ENCODE data around the gene PSMG3.

PSMG3 gene

DNA sequence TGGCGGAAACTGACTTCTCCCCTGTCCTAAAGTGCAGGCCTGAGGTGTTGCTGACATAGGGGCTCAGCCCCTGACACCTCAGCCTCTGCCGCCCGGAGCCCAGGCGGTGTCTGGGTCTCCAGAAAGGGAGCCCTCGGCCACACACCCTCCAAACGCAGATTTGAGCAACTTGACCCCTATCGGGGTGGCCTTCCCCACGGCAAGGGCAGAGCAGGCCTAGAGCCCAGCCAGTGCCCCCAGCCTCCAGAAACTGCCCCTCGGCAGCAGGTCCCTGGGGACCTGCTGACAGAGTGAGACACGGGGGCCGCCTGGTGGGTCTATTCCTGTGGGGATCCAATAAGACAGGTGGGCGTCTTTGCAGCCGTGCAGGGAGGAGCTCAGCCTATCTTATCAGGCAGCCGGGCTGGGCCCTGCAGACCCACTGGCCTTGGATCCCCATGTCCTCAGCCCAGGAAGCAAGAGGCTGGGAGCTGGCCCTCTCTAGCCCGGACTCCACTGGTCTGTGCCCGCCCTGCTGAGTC is 24.9 kb downstream of the PSMG3 start:
- no peak for DNase-seq (ENCODE audit: low read depth)

DNA sequence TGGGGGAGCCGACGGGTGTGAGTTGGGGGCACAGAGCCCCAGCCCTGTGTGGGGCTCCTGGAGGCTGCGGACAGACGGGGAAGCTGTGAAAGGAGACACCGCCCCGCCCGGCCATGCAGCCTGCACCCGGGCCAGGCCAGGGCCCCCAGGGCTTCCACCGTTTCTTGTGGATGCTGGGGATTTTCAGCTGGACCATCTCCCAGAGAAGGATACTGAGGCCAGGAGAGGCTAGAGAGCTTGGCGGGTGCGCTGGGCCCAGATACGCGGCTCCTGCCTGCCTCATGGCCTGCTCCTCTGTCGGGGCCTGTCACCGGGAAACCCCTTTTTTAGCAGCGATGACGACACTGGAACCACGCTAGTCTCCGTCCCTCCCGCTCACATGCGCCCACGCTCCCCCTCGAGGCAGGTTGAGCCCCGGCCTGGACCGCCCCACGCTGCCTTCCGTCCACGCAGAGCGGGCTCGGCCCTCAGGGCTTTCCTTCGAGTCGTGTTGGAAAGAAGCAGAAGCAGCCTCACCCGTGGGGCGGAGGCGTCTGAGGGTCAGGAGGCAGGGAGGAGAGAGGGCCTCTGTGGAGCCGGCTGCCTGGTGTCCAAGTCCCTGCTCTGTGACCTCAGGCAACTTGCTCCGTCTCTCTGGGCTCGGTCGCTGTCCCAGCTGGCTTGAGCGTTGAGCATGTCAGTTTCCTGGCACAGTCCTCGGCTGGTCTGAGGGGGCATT is 25.5 kb downstream of the PSMG3 start:
- no peak for DNase-seq (ENCODE audit: low read depth)

DNA sequence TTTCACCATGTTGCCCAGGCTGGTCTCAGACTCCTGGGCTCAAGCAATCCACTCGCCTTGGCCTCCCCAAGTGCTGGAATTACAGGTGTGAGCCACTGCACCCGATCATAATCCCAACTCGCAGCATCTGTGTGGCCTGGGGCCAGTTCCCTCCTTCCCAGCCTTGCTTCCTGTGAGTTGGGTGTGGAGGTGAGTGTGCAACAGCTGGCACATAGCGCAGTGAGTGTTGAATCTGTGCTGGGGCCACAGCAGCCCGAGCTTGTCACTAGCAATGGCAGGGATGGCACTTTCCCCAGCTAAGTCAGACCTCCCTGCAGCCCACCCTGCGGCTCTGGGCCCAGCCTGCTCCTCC is 26.0 kb downstream of the PSMG3 start:
- DNase-seq (ENCODE audit: low read depth), result no peak

DNA sequence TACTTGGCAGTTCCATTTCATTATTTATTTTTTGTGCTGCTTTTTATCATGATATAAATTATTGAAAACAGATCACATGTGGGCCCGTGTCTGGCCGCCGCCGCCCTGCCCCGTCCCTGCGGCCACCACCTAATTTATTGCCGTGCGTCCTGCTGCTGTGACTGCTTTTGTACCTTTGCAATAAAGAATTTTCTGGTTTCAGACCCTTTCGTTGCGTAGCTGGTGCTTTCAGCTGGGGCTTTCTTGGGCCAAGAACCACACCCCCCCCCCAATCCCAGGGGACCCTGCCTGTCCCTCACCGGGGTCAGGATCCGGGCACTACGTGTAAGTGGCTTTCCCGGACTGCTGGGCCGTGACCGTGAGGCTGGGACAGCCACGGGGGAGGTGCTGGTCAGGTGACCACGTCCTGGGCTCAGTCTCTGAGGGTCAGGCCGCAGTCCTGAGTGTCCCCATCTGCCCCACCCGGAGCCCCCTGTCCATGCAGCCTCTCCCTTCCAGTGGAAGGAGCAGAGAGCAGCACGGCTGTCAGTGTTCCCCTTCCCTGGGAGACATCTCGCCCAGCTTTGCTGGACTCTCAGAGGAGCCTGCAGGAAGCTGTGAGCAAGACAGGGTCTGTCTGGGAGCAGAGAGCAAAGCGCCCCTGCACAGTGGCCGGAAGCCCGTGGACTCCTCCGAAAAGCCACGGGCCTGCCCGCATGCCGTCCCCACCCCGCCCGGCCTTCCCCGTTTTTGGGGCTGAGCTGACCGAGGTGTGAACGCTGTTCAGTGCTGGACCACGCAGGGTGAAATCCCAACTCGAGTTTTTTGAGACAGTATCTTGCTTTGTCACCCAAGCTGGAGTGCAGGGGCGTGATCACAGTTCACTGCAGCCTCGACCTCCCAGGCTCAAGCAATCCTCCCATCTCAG is 26.7 kb downstream of the PSMG3 start:
- DNase-seq (ENCODE audit: low read depth), result no peak

DNA sequence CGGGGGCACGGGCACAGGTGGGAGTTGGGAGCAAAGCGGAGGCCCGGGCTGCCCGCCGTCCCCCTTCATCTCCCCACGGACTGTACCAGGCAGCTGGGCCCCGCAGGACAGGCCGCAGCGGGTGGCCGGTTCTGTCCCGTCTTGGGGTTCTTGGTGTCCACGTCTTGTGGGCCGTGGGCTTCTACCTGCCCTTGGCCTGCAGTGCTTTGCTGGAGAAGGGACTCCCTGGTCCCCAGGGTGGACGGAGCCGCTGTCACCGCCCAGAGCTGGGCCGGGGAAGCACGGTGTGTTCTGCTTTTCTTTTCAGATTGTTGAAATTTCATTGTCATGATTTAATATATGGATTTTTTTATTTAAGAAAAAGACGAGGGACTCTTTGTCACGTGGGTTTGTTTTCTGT is 27.5 kb downstream of the PSMG3 start:
- no peak for DNase-seq (ENCODE audit: low read depth)

DNA sequence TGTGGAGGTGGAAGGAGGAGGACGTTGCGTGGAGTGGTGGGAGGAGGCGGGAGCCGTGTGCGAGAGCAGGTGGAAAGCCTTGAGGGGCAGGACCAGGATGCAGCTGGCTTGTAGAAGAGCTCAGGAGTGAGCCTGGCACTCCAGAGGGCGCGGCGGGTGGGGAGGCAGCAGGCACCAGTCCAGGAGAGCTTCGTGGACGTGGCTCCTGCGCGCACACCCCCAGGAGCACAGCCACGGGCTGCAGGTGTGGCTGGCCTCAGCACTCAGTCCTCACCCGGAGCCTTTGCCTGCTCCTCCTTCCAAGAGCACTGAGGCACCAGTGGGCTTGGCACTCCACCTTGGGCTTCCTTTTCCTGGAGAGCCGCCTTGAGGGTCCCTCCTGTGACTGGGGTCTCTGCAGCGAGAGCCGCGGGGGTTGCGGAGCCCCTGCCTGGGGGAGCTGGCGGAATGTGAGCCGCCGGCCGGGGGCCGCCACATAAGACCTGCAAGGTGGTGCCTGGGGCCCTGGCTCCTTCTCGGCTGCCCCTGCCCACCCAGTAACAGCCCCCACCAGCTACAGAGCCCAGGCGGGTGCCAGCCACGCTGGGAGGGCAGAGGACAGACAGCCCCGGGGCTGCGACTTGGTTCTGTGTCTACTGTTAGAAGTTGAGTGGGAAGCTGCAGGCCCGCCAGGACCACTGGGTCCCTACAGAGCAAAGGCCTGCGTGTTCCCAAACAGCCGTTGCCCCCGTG is 28.2 kb downstream of the PSMG3 start:
- DNase-seq (ENCODE audit: low read depth), result no peak

DNA sequence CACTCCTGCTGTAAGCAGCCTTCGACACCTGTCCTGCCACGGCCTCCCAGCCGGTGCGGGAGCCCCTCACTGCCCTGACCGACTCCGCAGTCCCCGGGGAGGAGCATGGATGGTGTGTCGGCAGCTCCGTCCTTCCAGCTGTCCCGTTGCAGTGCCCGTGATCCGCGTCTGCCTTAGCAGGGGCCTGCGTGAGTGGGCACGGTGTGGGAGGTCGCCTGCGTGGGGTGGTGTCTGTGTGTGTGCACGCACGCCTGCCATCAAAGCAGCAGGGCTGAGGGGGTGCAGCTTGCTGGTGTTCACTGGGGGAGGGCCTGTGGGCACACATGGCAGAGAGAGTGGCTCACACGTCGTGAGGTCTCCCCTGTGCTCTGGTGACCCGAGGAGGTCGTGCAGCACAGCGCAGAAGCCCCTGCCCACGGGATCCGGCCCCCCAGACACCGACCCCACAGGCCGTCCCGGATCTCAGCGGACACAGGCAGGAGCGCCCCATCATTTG is 29.0 kb downstream of the PSMG3 start:
- DNase-seq (ENCODE audit: low read depth), result no peak

DNA sequence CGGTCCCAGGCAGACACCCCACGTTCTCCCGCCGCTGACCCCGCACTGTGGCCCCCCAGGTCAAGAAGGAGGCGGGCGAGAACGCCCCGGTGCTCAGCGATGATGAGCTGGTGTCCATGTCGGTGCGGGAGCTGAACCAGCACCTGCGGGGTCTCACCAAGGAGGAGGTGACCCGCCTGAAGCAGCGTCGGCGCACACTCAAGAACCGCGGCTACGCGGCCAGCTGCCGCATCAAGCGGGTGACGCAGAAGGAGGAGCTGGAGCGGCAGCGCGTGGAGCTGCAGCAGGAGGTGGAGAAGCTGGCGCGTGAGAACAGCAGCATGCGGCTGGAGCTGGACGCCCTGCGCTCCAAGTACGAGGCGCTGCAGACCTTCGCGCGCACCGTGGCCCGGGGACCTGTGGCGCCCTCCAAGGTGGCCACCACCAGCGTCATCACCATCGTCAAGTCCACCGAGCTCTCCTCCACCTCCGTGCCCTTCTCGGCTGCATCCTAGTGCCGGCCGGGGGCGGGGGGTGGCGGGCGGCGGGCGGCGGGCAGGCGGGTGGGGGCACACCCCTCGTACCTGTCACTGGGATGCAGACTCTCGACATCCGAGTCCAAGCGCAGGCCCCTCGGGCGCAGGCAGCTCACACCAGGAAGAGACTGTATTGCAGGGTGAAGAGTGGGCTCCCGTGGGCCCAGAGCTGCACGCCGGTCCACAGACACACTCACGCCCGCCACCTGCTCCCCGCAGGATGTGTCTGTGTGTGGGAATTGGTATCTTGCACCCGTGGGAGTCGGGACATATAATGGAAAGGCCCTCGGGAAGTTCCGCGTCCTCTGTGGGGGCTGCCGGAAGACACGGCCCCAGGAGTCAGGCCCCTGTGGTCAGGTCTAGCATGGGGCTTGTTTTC is 29.7 kb downstream of the PSMG3 start:
- no peak for DNase-seq (ENCODE audit: low read depth)

DNA sequence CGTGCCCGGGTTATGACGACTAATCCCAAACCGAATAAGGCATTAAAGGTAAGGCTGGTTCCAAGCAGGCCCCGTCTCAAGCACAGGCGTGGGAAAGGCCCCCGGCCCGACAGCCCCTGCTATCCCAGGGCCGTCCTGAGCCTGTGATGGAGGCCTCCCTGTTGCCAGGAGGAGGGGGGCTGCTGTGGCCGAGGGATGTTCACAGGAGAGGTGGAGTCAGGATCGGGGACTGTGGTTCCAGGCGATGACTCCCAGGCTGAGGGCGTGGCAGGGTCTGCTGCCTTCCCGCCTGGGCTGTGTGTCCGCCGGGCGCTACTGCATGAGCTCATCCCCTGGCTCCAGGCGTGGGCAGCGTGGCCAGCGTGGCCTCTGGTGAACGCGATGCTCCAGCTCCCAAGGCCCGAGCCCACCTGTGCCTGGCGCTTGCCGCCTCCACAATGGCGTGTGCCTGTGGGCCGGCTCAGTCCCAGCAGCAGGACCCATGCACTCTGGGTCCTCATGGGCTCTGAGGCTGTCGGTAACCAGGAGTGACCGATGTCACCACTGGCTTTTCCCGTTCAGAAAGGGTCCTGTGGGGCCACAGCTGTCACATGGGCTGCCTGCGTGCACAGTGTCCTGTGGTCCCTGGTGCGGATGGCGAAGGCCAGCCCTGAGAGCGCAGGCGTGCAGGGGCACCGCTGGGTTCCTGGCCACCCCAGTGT is 30.5 kb downstream of the PSMG3 start:
- no peak for DNase-seq (ENCODE audit: low read depth)

DNA sequence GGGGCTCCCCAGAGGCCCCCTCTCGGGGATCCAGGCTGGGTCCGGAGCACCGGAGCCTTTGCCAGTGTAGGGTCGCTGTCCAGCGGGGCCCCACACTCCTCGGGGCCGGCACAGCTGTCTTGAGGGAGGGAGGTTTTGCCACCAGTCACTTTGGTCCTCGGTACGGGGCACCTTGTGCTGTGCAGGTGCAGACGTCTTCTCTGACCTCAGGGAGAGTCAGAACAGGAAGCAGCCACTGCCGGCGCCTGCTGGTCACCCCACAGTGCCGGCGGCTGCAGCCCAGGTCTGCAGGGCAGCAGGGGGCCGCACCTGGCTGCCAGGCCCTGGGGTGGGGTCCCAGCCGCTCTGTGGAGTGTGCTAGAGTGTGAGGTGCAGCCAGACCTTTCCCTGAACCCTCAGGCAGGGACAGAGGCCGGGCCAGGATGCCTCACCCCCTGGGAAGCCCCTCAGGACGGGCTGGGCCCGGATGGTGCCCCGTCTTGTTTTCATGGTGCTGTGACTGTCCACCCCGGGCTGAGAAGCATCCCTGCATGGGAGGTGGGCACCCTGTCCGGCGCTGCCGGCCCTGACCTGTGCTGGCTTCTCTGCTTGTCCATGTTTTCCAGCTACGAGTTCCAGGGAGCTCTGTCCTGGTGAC is 31.2 kb downstream of the PSMG3 start:
- DNase-seq (ENCODE audit: low read depth), result no peak

DNA sequence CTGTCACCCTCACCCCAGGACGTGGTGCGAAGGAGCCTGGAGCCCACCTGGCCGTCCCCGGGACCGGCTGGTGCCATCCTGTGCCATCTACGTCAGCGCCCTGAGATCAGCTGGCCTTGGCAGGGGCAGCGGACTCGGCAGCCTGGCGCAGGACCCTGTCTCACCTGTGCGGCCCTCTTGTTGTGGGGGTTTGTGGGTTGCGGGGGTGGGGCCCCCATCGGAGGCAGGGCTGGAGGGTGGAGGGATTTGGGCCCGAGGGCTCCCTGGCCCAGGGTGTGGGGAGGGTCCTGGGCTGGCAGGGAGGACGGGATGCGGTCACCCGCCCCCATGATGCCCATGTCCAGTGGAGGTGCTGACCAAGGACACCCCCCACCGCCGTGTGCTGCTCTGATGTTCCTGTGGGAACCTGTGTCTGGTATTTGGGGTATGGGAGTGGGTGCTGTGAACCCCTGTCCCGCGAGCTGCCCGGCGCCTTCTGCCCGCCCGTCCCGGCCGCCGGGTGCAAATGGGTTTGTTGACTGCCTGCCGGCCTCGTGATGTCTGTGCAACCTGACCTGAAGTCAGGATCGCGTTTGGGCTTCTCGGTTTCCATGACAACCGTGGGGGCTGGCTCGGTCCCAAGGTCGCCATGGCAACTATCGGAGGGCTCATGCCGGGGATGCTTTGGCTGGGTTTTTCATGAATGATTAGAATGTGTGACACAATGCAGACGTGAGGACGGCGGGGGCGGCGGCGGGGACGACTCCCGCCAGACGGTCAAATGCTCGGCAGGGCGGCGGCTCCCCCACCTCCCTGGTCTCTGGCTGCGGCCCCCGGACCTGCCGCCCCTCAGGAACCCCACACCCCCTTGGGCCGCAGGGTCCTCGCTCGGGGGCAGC is 32.1 kb downstream of the PSMG3 start:
- no peak for DNase-seq (ENCODE audit: low read depth)

DNA sequence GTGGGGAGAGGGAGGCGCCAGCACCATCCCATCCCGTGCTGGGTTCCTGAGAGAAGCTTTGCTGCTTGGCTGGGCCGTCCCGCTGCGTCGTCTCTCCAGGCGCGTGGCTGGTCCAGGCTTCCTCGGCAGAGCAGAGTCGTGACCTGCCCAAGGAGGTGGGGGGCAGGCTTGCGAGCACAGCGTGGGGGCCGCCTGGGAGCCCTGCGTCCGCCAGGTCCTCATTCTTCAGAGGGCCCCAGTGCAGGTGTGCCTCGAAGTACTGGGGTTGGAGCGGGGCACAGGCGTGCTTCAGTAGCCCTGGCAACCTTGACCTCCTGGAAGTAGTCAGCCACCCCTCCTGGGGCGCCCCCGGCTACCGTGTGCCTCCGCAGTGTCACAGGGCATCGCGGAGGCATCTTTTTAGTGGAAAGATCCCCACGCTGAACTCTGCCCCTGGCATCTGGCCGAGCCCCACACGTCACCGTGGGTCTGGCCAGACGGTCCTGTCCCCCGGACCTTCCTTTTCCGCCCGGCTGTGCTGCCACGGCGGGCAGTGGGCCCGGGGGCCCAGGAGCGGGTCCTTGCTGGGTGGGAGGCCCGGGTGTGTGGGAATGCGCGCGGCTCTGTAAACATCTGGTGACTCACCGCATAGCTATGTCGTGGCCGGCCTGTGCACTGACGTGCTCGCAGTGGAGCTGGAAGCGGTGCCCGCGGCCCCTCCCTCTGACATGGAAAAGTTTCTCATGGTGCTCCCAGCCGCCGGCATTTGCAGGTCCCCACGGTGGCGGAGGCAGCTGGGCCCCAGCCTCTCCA is 32.9 kb downstream of the PSMG3 start:
- DNase-seq (ENCODE audit: low read depth), result no peak

DNA sequence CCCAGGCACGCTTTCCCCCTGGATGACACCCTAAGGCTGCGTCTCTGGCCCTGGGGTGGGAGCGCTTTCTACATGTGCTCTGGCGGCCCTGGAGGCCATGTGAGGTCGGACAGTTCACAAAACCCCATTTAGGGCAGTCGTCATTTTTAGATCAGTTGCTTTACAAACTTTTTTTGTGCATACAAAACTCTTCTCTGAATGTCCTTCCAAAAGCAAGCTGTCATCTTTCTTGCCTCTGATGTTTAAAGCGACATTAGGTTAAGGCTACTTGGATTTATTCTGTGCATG is 33.4 kb downstream of the PSMG3 start:
- no peak for DNase-seq (ENCODE audit: low read depth)

DNA sequence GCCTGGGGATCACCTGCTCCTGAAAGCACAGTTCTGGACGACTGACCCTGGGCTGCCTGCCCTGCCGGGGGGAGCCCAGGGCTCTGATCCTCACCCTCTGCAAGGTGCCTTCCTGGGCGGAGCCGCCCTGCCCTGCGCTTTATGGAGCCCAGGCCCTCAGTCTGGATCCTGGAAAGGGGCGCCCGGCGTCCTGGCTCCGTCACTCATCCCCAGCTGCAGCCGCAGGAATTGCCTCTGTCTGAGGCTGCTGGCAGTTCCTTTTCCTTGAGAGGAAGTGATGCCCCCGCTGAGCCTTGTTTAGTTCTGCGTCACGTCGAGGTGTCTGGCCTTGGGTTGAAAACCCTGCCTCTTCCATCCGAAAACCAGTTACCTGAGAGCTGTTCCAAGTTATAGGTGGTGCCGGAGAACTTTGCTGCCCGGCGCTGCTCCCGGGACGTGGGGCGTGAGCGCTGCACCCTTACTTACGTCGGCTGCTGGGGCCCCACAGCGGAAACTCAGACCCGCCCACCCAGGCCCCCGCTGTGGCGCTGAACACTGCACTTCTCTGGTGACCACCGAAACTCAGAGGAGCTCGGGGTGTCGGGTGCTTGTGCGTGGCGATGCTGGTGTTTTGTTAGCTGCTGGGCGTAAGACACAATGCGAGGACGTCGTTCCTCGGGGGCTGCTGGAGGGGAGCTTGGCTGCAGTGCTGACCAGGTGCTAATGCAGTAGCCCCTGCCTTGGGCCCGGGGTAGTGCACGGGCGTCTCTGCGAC is 34.0 kb downstream of the PSMG3 start:
- DNase-seq (ENCODE audit: low read depth), result no peak

DNA sequence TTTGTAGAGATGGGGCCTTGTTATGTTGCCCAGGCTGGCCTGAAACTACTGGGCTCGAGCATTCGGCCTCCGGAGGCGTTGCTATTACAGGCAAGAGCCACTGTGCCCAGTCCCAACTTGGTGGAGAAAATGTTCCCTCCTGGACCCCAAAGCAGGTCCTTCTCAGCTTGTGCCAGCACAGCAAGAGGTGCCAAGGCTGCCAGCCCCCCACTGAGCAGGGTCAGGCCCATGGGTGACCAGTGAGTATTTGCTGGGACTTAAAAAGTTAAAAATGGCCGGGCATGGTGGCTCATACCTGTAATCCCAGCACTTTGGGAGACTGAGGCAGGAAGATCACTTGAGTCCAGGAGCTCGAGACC is 34.8 kb downstream of the PSMG3 start:
- DNase-seq (ENCODE audit: low read depth), result no peak

DNA sequence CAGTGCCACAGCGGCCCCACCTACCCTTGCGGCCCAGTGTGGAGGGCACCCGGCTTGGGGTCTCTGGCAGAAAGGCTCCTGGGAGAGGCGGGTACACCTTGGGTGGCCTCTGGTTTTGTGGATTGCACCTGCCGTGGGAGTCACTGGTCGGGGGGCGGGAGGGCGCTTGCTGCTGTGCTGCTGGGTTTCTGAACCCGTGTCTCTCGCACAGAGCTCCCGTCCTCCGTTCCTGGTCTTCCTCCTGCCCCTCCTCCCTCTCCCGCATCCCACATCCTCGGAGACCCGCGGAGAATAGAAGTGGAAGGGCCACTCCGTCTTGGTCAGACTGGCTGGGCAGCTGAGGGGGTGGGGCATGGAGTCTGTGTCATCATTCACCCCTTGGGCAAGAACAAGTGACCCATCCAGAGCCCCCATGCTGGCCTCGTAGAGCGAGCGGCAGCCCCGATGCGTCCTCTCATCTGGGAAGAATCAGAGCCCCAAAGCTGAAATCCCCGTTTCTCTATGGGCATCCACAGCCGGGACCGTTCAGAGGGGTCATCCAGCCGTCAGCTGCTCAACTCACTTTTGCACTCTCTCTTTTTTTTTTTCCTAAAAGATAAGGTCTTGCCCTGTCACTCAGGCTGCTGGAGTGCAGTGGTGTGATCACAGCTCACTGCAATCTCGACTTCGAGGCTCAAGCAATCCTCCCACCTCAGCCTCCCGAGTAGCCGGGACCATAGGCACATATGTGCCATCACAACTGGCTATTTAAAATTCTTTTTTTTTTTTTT is 35.3 kb downstream of the PSMG3 start:
- no peak for DNase-seq (ENCODE audit: low read depth)
